Measurements from ENCODE around the gene HIVEP3. TPM values are rescaled to one million over a fixed set of nuclear protein-coding genes. Genes with fewer than 3 reads are reported as not detected.

The HIVEP3 gene
- total RNA-seq, 1 experiment from 2014 or later = 1.2 TPM

DNA sequence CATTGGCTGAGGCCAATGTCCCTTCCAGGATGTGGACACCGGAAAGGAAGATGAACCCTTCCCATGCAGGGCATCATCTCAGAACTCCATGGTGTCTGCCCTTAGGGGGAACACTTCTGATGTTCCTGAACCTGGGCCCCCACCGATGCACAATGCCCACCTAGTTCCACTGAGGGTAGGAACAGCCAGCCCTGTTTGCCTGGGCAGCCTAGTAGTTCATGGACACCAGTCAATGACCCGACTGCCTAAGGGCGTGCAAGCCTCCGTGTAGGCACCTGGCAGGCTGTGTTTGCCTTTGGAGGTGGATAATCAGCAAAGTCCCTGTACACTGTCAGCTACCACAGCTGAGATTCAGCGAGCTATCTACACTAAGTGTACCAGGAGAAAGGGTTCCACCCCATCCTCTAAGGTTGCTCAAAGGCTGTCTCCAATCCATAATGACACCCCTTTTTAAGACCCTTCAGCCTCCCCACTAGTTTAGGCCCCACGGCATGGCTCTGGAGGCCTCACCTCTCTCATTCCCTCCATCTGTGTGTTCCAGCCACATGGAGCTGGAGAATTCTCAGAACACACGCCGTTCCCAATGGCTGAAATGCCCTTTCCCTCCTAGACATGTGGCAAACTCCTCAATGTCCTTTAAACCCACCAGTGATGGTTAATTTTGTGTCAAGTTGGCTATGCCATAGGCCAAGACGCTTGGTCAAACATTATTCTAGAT, 309.4 kb downstream of the HIVEP3 start:
- Mint-ChIP-seq H3K36me3 (ENCODE audit: insufficient read depth, unreplicated experiment) (no peaks in the 10 kb centered on the region), H3K4me1 (ENCODE audit: insufficient read depth, unreplicated experiment) (peaks cover 12% of the 10 kb centered on the region), H3K27me3 (ENCODE audit: insufficient read depth, unreplicated experiment) (no peaks in the 10 kb centered on the region), H3K9me3 (ENCODE audit: unreplicated experiment) (no peaks in the 10 kb centered on the region), H3K4me3 (ENCODE audit: unreplicated experiment) (no peak overlapping the region), H3K27ac (ENCODE audit: low read depth, unreplicated experiment) (no peak overlapping the region)
- ChIA-PET POLR2A (no interaction called here), CTCF (interaction anchor here (0.6 to 0.7 kb wide), 2 partner anchors 203 to 701 kb away, joined by 3 to 5 read pairs; no protein-coding TSS in a partner anchor)
- intact Hi-C loops (cut with micrococcal nuclease) = no loop called here
- TF ChIP-seq, protein P1, sequence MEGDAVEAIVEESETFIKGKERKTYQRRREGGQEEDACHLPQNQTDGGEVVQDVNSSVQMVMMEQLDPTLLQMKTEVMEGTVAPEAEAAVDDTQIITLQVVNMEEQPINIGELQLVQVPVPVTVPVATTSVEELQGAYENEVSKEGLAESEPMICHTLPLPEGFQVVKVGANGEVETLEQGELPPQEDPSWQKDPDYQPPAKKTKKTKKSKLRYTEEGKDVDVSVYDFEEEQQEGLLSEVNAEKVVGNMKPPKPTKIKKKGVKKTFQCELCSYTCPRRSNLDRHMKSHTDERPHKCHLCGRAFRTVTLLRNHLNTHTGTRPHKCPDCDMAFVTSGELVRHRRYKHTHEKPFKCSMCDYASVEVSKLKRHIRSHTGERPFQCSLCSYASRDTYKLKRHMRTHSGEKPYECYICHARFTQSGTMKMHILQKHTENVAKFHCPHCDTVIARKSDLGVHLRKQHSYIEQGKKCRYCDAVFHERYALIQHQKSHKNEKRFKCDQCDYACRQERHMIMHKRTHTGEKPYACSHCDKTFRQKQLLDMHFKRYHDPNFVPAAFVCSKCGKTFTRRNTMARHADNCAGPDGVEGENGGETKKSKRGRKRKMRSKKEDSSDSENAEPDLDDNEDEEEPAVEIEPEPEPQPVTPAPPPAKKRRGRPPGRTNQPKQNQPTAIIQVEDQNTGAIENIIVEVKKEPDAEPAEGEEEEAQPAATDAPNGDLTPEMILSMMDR (IDR thresholded peaks at IDR 0.05; ENCODE audit: unreplicated experiment) = no peak
- BruUV-seq (replicated peaks) = no TSS peak
- DNase-seq (ENCODE audit: unreplicated experiment) = no peak

DNA sequence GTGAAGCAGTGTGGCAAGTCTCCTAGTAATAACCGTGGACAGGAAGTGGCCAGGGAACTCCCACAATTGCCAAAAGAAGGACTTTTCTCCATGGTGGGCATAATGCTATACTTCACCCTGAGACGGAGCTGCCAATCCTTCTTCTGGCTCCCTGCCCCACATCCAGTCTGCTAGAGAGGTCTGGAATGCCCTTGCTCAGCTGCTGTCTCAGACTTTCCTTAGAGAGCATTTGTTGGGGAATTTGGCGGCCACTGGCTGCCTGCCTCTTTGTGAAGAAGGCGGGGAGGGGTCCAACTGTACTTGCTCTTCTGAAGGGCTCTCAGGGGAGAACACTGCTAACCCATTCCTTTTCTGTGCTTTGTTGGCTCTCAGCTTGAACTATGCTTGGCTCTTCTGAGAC, 310.5 kb downstream of the HIVEP3 start:
- no peaks in the 10 kb centered on the region for H3K36me3 Mint-ChIP-seq (ENCODE audit: insufficient read depth, unreplicated experiment)
- intact Hi-C loops (cut with micrococcal nuclease) = no loop called here
- ChIA-PET POLR2A (no interaction called here), CTCF (no interaction called here)
- no TSS peak for BruUV-seq (replicated peaks)
- H3K4me1 Mint-ChIP-seq (ENCODE audit: insufficient read depth, unreplicated experiment) = peaks cover under 1% of the 10 kb centered on the region
- TF ChIP-seq, protein P1 (IDR thresholded peaks at IDR 0.05; ENCODE audit: unreplicated experiment) = no peak
- H3K27me3 Mint-ChIP-seq (ENCODE audit: insufficient read depth, unreplicated experiment) = no peaks in the 10 kb centered on the region
- no peak overlapping the region for H3K4me3 Mint-ChIP-seq (ENCODE audit: unreplicated experiment)
- H3K27ac Mint-ChIP-seq (ENCODE audit: low read depth, unreplicated experiment) = no peak overlapping the region
- H3K9me3 Mint-ChIP-seq (ENCODE audit: unreplicated experiment) = no peaks in the 10 kb centered on the region
- DNase-seq (ENCODE audit: unreplicated experiment) = no peak

DNA sequence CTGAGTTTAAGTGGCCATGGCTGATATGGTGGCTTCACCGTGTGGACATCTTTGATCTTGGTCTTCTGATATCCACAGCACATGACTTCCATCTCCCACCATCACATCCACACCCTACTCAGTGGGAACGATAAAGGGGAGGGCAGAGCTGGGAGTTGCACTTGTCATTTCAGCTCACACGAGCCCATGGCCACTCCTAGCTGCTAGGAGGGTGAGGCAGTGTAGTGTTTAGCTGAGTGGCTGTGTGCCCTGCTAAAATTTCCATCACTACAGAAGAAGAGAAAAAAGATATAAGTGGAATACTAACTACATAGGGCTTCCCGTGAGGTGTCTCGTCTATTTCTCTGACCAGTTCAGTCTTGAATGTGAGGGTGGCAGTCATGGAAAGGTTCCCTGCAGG, 310.9 kb downstream of the HIVEP3 start:
- DNase-seq (ENCODE audit: unreplicated experiment) = no peak
- intact Hi-C loops (cut with micrococcal nuclease) = no loop called here
- no peaks in the 10 kb centered on the region for H3K9me3 Mint-ChIP-seq (ENCODE audit: unreplicated experiment)
- no peak overlapping the region for H3K4me3 Mint-ChIP-seq (ENCODE audit: unreplicated experiment)
- CTCF ChIA-PET = interaction anchor here (0.6 kb wide), 1 partner anchor 308 kb away, joined by 3 read pairs; no protein-coding TSS in a partner anchor
- POLR2A ChIA-PET = interaction anchor here (0.7 kb wide), 2 partner anchors 307 to 342 kb away, joined by 3 read pairs; no protein-coding TSS in a partner anchor
- H3K27ac Mint-ChIP-seq (ENCODE audit: low read depth, unreplicated experiment) = no peak overlapping the region
- no peaks in the 10 kb centered on the region for H3K36me3 Mint-ChIP-seq (ENCODE audit: insufficient read depth, unreplicated experiment)
- H3K4me1 Mint-ChIP-seq (ENCODE audit: insufficient read depth, unreplicated experiment) = no peaks in the 10 kb centered on the region
- TF ChIP-seq, protein P1 (IDR thresholded peaks at IDR 0.05; ENCODE audit: unreplicated experiment) = no peak
- no peaks in the 10 kb centered on the region for H3K27me3 Mint-ChIP-seq (ENCODE audit: insufficient read depth, unreplicated experiment)
- no TSS peak for BruUV-seq (replicated peaks)

DNA sequence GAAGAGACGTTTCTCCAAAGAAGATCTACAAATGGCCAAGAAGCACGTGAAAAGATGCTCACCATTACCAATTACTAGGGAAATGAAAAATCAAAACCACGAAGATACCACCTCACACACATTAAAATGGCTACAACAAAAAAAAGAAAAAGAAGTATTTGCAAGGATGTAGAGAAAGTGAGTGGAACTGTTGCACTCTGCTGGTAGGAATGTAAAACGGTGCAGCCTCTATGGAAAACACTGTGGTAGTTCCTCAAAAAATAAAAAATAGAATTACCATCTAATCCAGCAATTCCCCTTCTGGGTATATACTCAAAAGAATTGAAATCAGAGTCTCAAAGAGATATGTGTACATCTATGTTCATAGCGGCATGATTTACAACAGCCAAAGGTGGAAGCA, 318.8 kb downstream of the HIVEP3 start:
- Mint-ChIP-seq H3K27ac (ENCODE audit: low read depth, unreplicated experiment) (no peak overlapping the region), H3K27me3 (ENCODE audit: insufficient read depth, unreplicated experiment) (no peaks in the 10 kb centered on the region), H3K36me3 (ENCODE audit: insufficient read depth, unreplicated experiment) (no peaks in the 10 kb centered on the region), H3K4me3 (ENCODE audit: unreplicated experiment) (no peak overlapping the region), H3K9me3 (ENCODE audit: unreplicated experiment) (no peaks in the 10 kb centered on the region), H3K4me1 (ENCODE audit: insufficient read depth, unreplicated experiment) (no peaks in the 10 kb centered on the region)
- no TSS peak for BruUV-seq (replicated peaks)
- intact Hi-C loops (cut with micrococcal nuclease) = no loop called here
- no peak for DNase-seq (ENCODE audit: unreplicated experiment)
- ChIA-PET CTCF (no interaction called here), POLR2A (no interaction called here)
- TF ChIP-seq, protein P1 (IDR thresholded peaks at IDR 0.05; ENCODE audit: unreplicated experiment) = peak; percentile 39

All from MCF 10A (cell line).